ENCODE data around the gene SNED1.

Gene SNED1

DNA sequence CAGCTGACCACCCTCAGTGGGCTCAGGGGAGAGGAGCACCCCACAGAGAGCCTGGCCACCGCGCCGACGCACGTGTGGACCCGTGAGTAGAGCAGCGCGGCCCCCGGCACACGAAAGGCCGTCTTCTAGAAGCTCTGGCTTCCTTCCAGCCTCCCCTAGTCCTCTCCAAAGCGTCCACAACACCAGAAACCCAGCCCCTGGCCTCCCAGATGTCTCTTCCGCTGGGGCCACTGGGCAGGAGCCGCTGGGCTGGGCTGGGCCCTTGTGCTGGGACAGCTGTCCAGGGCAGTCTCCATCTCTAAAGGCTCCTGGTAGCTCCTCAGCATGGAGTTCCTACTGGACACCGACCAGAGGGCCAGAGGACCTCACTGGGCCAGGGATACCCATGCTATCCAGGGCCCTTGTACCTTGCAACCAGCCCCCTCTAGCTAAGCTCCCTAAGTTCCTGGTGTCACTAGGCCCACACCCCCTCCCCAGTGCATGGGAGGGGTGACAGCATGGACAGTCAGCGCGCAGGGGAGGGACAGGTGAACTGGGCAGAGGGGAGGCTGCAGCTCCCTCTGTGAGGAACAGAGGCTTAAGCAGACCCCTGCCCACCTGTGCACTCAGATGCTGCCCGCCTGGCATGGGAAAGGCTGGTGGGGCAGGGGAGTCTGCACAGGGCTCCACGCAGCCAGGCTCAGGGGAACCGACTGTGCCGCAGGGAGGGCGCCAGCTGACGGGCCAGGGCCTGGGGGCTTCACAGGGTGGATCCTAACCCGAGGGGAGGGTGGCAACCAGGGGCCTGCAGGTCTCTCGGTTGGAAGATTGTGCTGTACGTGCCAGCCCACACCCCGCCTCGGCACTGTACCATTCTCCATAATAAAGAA is 70.8 kb downstream of the SNED1 start:
- DNase-seq: no peak

DNA sequence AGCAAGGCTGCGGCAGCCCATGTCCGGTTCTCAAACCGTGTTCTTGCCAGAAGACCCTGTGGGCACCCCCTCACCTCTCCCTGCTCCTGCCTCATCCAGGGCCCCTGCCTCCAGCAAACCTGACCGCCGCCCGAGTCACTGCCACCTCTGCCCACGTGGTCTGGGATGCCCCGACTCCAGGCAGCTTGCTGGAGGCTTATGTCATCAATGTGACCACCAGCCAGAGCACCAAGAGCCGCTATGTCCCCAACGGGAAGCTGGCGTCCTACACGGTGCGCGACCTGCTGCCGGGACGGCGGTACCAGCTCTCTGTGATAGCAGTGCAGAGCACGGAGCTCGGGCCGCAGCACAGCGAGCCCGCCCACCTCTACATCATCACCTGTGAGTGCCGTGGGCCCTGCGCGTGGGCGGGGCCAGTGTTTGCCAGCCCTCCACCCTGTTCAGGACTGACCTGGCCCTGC is 71.4 kb downstream of the SNED1 start:
- DNase-seq: no peak

DNA sequence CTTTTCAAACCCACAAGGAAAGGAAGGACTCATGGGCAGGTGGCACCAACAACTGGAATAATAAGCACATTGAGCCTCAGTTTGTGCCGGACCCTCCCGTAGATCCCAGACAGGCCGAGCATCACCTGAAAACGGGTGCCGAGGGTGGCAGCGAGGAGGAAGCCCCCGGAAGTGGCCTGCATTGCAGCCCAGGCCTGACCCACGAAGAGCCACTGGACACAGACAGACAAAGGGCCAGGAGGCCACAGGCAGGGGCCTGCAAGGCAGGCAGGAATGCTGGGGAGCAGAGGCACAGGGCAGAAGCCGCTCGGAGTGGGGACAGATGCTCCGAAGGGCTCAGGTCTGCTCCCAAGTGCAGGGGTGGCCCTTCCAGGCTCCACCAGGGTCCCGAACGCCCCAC is 71.9 kb downstream of the SNED1 start:
- DNase-seq: no peak

DNA sequence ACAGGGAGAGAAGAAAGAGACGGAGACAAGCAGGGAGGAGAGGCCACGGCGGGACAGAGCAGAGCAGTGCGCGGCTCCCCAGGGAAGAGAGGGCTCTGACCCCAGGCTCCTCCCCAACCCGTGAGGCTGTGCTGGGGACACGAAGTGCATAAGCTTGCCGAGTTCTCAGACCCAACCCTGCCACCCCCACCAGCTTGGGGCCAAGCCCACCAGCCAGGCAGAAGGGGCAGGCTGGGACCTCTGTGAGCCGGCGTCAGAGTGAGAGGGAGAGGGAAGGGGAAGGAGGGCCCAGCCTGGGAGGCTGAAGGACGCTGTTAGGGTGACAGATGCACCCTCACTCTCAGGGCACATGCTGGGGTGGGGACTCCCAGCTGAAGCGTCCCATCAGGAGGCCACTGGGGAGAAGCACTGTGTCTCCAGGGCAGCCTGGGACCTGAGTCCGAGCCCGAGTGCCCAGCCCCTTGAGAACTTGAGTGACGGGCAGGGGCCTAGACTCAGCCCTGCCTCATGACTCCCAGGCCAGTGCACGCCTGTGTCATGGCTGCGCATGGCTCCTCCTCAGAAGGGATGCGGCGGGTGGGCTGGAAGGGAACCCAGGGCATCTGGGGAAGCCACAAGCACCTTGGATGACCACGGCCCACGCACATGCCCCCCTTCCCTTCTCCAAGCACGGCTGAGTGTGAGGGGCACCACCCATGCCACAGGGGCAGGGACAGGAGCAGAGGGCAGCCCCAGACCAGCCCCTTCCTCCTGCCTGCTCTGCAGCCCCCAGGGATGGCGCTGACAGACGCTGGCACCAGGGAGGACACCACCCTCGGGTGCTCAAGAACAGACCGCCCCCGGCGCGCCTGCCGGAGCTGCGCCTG is 72.6 kb downstream of the SNED1 start:
- DNase-seq: no peak

DNA sequence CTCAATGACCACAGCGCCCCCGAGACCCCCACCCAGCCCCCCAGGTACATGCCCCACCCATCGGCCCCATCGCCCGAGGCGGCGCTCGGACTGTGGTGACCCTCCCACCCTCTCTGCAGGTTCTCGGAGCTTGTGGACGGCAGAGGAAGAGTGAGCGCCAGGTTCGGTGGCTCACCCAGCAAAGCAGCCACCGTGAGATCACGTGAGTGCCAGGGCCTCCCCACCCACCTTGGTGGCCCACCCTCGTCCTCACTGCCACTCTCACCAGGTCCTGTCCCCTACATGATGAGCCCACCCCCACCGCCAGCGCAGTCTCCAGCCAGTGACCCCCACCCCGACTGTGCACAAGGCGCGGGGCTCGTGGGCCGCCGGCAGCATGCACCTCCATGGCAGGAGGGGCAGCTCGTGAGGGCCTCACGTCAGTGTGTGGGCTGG is 73.3 kb downstream of the SNED1 start:
- no peak for DNase-seq

DNA sequence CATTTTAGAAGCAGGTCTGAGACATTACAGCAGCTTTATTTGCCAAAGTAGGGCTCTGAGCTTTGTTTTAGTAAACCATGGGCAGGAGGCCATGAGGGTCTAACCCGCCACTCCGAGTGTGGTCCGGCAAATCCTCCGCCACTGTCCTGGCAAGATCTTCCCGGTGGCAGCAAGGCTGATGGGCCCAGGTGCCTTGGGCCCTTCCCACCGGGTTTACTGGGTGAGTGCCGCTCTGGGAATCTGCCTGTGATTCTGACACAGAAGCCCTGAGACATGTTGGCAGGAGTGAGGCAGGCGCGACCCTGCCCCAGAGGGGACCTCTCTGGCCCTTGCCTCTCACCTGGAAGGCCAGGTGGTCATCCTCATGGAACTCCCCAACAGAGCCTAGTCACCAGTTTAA is 73.7 kb downstream of the SNED1 start:
- no peak for DNase-seq

DNA sequence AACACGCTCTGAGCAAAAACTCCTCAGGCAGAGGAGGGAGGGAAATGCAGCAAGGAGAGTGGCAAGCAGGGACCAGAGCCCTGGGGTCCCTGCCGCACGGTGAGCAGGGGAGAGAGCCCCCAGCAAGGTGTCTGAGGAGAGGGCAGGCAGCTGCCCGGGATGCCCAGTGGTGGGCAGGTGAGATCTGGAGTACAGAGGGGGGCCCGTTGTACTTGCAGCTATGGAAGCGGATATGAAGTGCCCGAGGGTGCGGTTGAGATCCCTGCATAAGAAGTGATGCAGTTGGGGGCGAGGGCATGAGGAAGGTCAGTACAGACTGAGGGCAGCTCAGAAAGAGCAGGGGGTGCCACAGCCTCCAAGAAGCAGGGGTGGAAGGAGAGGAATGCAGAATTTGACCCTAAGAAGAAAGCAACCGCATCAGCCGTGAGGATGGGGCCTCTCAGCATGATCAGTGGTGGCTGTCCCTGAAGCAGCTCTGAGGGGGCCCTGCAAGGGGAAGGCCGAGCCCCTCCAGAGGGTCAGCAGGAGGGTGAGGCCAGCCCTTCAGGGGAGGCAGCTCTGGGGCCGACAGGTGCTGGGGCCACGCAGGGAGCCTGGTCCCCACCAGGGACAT is 74.2 kb downstream of the SNED1 start:
- no peak for DNase-seq

DNA sequence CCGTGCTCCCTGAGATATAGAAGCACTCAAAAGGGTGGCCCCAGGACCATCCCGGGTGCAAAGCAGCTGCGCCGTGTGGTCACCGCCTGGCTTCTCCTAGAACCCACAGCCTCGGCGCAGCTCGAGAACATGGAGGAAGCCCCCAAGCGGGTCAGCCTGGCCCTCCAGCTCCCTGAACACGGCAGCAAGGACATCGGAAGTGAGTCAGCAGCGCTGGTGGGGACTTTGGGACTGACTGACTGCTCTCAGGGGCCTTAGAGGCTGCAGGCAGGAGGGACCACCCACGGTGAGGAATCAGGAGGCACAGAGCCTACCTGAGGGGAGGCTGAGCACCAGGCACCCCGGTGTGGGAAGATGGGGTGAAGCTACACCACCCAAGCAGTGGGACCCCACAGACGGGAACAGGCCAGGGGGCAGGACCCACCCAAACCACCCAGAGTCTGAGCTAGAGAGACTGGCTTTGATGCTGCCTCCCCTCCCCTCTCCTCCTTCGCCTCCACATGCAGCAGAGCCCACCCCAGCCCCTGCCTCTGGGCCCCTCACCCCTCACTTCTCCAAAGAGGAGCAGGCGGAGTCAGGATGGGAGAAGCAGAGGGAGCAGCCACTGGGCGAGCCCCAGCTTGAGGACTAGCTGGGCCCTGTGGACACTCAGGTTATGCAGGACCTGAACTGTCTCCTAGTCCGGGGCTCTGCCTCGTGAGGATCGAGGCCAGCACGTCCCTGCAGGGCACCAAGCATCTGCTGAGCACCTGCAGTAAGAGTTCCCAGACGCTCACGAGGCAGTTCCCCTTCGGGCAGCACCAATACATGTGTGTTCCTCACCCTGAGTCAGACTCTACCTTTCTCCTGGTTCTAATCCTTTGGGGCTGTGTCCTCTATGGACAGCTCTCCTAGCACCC is 75.0 kb downstream of the SNED1 start:
- no peak for DNase-seq

DNA sequence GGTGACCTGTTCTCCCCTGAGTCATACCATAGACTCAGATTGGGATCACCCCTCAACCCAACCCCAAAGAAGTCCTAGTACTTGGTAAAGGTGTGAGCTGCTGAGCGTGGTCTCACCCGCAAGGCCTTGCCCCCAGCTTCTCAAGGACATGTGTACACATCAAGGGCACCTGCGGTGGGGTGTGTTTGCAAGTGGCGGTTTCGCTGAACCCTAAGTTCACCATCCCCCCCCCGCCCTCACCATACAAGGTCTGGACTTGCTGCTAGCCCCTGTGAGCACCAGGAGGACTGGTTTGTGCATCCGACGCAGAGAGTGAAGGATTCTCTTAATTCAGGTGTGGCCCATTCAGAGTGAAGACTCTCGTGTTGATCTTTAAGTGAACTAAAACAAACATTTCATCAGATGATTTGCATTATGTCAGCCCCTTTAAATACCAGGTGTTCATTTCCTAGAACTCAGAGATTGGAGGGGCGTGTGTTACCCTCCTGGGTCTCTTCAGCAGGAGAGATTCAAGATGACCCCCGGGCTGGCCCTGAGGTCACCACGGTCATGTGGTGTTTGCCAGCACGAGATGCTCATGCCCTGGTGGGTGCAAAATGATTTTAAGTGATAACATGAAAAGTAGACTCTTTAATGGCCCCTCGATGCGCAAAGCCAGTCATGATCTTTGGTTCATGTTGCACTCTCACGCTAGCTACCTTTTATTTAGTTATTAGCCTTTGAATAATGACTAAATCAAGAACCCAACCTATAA is 75.8 kb downstream of the SNED1 start:
- no peak for DNase-seq

DNA sequence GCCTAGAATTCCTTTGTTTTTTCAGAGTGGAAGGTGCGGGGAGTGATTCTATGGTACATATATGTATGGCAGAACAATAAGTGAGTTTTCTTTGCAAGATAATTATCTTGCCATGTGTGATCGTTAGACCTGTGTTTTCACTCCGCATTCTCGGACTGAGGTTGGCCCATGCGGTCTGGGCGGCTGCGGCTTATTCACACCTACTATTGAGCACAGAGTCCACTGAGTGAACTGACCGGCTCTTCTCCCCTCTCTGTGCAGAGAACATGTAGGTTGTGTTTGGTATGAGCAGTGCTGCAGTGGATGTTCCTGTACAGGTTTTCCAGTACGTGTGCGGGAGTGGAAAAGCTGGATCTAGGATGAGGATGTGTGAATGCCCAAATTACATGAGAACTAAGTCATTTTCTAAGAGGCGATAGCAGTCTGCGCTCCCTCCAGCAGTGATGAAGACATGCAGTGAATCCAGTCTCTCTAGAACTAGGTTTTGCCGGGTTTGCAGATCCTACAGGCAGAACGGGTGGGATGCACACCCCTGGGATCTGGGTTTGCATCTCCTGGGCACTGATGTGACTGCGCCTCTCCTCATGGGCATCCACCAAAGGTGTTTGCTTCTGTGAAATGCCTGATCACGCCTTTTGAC is 76.6 kb downstream of the SNED1 start:
- DNase-seq: no peak

DNA sequence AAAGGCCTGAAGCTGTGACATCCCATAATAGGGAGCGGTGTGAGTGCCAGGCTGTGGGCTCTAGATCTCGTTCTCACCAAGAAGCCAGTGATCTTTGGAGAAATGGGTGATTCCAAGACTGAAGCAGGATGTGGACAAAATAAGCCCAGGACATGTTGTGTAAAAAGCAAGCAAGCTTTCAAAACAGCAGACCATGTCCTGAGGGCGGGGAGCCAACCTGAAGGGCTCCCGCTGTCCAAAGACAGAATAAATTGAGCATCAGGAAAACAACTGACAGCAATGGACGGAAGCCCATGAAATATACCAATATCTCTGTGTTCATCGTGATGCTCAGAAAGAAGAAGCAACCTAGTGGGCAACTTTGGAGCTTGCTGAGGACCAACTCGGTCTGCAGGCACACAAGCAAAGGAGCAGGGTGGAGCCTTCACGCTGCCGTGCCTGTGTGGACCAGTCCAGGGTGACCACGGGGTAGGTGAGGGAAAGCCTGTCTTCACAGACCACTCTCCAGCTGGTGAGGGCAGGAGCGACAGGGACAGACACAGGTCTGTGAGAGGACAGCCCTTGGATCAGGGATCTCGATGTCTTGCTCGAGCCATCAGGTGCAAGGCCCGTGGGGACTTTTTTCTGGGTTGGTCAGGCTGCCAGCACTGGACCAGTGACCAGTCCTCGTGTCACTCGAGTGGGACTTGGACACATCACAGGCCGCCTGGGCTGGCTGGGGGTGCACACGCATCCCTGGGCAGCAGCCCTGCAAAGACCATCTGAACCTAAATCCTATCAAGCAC is 82.2 kb downstream of the SNED1 start:
- DNase-seq: no peak

DNA sequence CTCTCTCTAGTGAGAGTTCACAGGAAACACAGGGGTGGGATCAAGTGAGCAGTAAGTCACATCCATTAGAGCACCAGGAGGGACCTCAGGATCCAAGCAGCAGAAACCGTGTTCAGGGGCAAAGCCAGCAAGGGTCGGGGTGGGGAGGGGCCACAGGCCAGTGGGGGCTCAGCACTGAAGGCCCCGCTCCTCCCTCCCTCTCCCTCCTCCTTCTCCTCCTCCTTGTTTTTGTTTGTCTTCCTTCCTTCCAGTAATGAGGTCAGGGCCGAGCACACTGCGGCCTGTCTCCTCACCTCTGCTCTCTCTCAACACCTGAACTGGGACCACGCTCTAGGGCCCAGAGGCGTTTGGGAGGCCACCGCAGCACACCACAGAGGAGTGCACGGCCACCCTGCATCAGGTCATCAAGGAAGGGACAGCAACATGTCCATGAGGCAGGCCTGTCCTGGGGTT is 82.8 kb downstream of the SNED1 start:
- DNase-seq: no peak

DNA sequence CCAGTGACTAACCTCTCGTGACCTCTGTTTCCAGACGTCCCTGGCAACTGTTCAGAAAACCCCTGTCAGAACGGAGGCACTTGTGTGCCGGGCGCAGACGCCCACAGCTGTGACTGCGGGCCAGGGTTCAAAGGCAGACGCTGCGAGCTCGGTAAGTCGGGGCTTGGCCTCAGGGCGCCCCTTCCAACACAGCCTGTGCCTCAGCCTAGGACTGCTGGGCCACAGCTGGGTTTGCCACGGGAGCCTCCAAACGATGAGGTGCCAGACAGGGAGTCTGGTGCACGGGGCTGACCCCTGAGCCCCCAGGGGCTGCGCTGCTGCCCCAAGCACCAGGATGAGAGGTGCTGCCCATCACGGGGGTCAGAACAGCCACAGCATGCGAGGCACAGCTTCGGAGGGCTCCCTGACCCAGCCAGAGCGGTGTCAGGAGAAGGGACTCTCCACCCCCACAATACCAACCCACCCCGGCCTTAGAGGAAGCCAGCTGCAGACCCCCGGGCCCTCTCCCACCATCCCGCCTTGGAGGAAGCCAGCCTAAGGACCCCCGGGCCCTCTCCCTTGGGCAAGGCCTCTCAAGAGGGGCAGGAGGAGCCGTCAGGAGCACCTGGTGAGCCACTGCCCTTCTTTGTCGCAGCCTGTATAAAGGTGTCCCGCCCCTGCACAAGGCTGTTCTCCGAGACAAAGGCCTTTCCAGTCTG is 83.4 kb downstream of the SNED1 start:
- DNase-seq: no peak

DNA sequence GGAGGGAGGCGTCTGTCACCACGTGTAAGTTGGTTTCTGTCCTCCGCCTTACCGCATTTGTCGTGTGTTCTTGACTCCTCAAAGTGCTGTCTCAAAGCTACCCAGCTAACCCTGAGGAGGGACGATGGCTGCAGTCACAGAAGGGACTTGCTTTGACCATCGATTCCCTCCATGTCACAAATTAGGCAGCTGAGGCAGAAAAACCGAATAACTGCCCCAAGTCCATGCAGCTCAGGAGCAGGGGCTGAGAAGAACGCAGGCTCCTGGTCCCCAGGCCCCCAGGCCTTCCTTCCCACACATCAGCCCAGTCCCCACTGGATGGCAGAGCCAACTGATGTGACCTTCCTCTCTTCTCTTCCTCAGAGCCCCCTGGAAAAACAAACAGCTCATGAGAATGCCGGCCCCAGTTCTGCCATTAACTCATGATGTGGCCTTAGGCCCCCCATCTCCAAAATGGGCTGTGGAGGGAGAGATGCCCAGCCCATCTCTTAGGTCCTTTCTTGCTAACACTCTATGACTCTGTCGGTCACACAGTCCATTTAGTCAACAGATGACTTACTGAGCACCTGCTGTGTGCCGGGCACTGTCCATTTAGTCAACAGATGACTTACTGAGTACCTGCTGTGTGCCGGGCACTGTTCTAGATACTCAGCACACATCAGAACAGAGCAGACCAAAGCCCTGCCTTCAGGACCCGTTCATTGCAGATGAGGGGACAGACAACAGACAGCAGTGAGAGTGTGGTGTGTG is 84.1 kb downstream of the SNED1 start:
- DNase-seq: no peak

DNA sequence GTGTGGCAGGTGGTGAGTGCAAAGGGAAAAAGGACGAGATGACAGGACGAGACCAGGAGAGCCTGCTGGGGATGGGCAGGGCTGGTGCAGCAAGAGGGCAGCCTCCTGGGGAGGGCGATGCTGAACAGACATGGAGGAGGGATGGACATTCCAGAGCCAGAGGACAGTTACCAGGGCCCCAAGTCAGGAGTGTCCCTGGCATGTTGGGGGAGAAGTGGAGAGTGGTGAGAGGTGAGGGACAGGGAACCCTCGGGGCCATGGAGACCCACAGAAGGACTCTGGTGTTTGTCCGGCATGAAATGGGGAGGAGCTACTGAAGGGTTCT is 84.6 kb downstream of the SNED1 start:
- DNase-seq: no peak

DNA sequence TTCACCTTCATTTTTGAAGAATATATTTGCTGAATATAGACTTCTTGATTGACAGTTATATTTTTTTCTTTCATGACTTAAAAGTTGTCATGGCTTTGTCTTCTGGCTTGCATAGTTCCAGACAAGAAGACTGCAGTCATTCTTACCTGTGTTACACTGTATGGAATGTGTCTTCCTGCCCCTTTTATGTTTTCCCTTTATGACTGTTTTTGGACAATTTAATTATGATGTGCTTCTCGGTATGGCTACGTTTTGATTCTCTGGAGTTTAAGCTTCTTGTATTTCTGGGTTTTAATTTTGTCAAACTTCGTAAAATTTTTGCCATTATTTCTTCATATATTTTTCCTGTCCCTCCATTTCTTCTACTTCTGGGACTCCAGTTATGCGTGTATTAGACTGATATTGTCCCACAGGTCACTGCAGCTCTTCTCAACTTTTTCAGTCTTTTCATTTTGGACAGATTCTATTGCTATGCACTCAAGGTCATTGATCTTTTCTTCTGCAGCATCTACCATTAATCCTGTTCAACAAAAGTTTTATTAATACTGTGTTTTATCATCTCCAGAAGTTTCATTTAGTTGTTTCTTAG is 86.5 kb downstream of the SNED1 start:
- no peak for DNase-seq

DNA sequence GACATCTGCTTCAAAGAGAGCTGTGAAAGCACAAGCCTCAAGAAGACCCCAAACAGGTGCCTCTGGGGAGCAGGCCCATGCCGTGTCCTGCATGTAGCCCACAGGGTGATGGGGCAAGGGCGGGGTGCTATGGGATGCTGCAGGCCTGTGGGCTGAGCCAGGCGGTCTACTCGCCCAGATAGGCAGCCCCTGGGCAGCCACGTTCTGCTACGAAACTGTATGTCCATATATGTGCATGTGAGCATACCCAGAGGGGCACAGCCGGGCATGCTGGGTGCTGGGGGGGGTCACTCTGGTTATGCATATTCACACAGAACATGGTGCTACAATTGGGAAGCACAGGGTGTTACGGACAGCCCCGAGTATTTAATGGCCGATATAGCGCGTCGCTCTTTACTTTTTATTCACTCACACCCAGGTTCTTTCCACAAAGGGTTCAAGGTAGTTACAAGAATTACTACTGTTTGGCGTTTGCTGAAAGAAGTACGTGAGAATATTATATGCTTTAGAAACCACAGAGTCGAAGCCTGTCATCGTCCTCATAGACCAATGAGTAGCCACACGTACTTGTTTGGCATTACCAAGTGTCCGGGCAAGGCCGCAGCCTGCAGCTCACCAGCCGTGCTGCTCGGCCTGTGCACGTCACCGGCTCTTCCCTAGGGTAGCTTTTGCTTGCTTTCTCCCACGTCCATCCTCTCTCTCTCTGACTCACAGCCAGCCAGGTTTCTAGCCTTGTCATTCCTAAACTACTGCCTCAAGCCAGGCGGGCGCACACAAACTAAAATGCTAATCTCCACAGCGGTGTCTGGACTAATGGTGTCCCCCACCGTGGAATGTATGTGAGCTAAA is 89.2 kb downstream of the SNED1 start:
- DNase-seq: no peak

DNA sequence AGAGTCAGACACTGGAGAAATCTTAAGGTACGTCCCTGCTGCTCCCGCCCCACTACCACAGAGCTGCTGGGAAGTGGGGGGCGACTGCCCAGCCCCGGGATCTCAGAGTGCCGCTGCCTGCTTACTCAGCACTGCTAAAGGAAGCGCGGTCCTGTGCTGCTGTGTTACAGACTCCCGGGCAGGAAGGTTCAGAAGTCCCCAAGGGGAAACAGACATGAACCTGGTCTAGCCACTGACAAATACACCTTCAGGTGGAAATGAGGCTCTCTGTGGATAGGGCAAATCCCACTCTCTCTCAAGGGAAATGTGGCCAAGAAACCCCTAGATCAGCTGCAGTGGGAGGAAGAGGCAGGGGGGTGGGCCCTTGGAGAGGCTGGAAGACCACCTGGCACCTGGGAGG is 90.0 kb downstream of the SNED1 start:
- DNase-seq: no peak
